GM12892 (cell line): Measurements from ENCODE around the gene TENM3.

Source experiments
- POLR2A ChIP-seq: IDR thresholded peaks from 2 replicates; pipeline ENCODE4 v1.6.1; 2011; ENCODE audit warnings: low read depth, low read length, control low read depth
- POLR2AphosphoS5 ChIP-seq: IDR thresholded peaks from 2 replicates; pipeline ENCODE4 v1.6.1; 2011; ENCODE audit warnings: low read depth, low read length, control low read depth
- TAF1 ChIP-seq: IDR thresholded peaks from 2 replicates; pipeline ENCODE4 v1.6.1; 2011; ENCODE audit warnings: low read depth, mild to moderate bottlenecking, control low read depth, low read length, borderline replicate concordance

DNA sequence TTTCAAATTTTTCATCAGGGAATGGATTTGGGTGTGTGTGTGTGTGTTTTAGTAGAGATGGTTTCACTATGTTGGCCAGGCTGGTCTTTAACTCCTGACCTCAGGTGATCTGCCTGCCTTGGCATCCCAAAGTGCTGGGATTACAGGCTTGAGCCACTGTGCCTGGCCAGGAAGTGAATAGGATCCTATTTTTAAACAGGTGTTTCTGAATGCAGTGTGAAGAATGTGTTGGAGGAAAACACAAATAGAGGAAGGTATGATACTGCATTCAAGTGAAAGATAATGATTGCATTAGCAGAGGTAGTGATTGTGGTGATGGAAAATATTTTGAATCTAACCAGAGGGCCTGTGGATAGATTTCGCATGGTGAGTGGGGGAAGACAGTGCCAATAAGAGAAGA, 189.6 kb downstream of the TENM3 start:
- no peak for TF ChIP-seq POLR2A
- TF ChIP-seq POLR2AphosphoS5 = no peak
- no peak for TF ChIP-seq TAF1
